AG04450 (cell line): ENCODE results near the gene TRIP13. TPM values are rescaled to one million over a fixed set of nuclear protein-coding genes. Genes with fewer than 3 reads are reported as not detected.

Experiments used
- CTCF ChIA-PET: fragments of 300-600, 350-600 bp; formaldehyde crosslinking; extraction: SDS; loops from one replicate; lab custom pipeline; 2022; ENCODE audit warnings: antibody characterized with exemption, inconsistent platforms; lab: Charles Lee
- POLR2A ChIA-PET: fragments of 350-600 bp; formaldehyde crosslinking; extraction: SDS; loops from one replicate; lab custom pipeline; 2021; ENCODE audit warnings: antibody characterized with exemption, inconsistent platforms; lab: Yijun Ruan, JAX
- DNase-seq: peaks from one replicate; pipeline ENCODE4 v3.0.0-alpha.2; 2011; ENCODE audit warnings: low read depth, low spot score
- H3K27ac ChIP-seq: one replicate; pipeline ENCODE4 v1.5.1; 2012; ENCODE audit warnings: low read depth, low read length, control low read depth
- H3K27me3 ChIP-seq: one replicate; pipeline ENCODE4 v1.6.0; 2012; ENCODE audit warnings: low read length; ENCODE audit not compliant: control insufficient read depth, insufficient read depth
- H3K4me3 ChIP-seq: 2 replicates; pipeline ENCODE4 v1.5.1; 2011; ENCODE audit warnings: mild to moderate bottlenecking, low read depth, low read length, control low read depth
- H3K9me3 ChIP-seq: 2 replicates; pipeline ENCODE4 v1.5.1; 2012; ENCODE audit warnings: low read length; ENCODE audit not compliant: control insufficient read depth, insufficient read depth
- CTCF ChIP-seq: IDR thresholded peaks from 2 replicates; pipeline ENCODE4 v1.5.1; 2011; ENCODE audit warnings: low read depth, low read length, control low read depth, inconsistent platforms
- polyA plus RNA-seq: library from polyadenylated mRNA; depleted of rRNA; stranded (reverse); fragments of >200 nt; gene quantifications from 2 replicates; pipeline ENCODE4 v1.2.3, GENCODE V29; 2011

Gene TRIP13
- polyA plus RNA-seq, 1 experiment = 13.8 TPM

- no peak for DNase-seq
- Histone ChIP-seq H3K27ac (no peak overlapping the region), H3K9me3 (no peaks in the 10 kb centered on the region; the same call in 1 of the 2 replicates), H3K27me3 (no peaks in the 10 kb centered on the region), H3K4me3 (no peak overlapping the region)
- ChIA-PET POLR2A (no interaction called here), CTCF (no interaction called here)
- no peak for TF ChIP-seq CTCF
Measured at GRCh38 chr5:868428-869135, 24.1 kb upstream of the TRIP13 start.

GRCh38 chr5:870956-871355, 21.7 kb upstream of the TRIP13 start:
- TF ChIP-seq CTCF = no peak
- no peak overlapping the region for H3K4me3 ChIP-seq
- POLR2A ChIA-PET = no interaction called here

GRCh38 chr5:871596-872298, 20.9 kb upstream of the TRIP13 start:
- H3K9me3 ChIP-seq = no peaks in the 10 kb centered on the region; the same call in 1 of the 2 replicates
- no peak for DNase-seq
- no peak overlapping the region for H3K4me3 ChIP-seq
- no peaks in the 10 kb centered on the region for H3K27me3 ChIP-seq
- POLR2A ChIA-PET = no interaction called here
- no peak overlapping the region for H3K27ac ChIP-seq
- CTCF ChIA-PET = no interaction called here
- no peak for TF ChIP-seq CTCF

More at GRCh38 chr5:870956-871355, 21.7 kb upstream of the TRIP13 start:
- Histone ChIP-seq H3K9me3 (no peaks in the 10 kb centered on the region; the same call in 1 of the 2 replicates), H3K27ac (no peak overlapping the region), H3K27me3 (no peaks in the 10 kb centered on the region)
- CTCF ChIA-PET = no interaction called here
- DNase-seq = no peak

GRCh38 chr5:872301-872700, 20.4 kb upstream of the TRIP13 start:
- POLR2A ChIA-PET = no interaction called here
- no peak for DNase-seq
- Histone ChIP-seq H3K27me3 (no peaks in the 10 kb centered on the region), H3K9me3 (no peaks in the 10 kb centered on the region; the same call in 1 of the 2 replicates), H3K27ac (no peak overlapping the region), H3K4me3 (no peak overlapping the region)
- no peak for TF ChIP-seq CTCF
- CTCF ChIA-PET = no interaction called here

GRCh38 chr5:873328-873727, 19.4 kb upstream of the TRIP13 start:
- Histone ChIP-seq H3K27me3 (no peaks in the 10 kb centered on the region), H3K4me3 (no peak overlapping the region), H3K9me3 (no peaks in the 10 kb centered on the region; the same call in 1 of the 2 replicates), H3K27ac (no peak overlapping the region)
- POLR2A ChIA-PET = no interaction called here
- CTCF ChIA-PET = no interaction called here
- TF ChIP-seq CTCF = no peak
- no peak for DNase-seq
